Measurements from ENCODE around the gene FHAD1. TPM values are rescaled to one million over a fixed set of nuclear protein-coding genes. Genes with fewer than 3 reads are reported as not detected.

The FHAD1 gene
- total and polyA plus RNA-seq, 9 of the 15 experiments (the other 6 are each of a cell fraction or from before 2014, with no cell fraction given), result 0.32 to 2.1 (median 1.5) TPM; not detected in 1

- TF ChIP-seq NR2C2 (CRISPR knock-in tag; IDR thresholded peaks at IDR 0.05), result no peak
- TF ChIP-seq NR2C2 (tag; IDR thresholded peaks at IDR 0.05), result peak; percentile 58
- TF ChIP-seq, protein P1, sequence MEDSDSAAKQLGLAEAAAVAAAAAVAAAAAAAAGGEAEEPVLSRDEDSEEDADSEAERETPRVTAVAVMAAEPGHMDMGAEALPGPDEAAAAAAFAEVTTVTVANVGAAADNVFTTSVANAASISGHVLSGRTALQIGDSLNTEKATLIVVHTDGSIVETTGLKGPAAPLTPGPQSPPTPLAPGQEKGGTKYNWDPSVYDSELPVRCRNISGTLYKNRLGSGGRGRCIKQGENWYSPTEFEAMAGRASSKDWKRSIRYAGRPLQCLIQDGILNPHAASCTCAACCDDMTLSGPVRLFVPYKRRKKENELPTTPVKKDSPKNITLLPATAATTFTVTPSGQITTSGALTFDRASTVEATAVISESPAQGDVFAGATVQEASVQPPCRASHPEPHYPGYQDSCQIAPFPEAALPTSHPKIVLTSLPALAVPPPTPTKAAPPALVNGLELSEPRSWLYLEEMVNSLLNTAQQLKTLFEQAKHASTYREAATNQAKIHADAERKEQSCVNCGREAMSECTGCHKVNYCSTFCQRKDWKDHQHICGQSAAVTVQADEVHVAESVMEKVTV (CRISPR knock-in tag; IDR thresholded peaks at IDR 0.05), result no peak
- TF ChIP-seq ZNF146 (CRISPR knock-in tag; IDR thresholded peaks at IDR 0.05; ENCODE audit: unreplicated experiment), result no peak
- TF ChIP-seq ZNF224 (CRISPR knock-in tag; IDR thresholded peaks at IDR 0.05), result no peak
- no peak for TF ChIP-seq ZNF174 (CRISPR knock-in tag; IDR thresholded peaks at IDR 0.05)
- peak; percentile 94; the same call in 1 of the 2 replicates for TF ChIP-seq RNF2 (IDR thresholded peaks at IDR 0.05)
- TF ChIP-seq ZBTB1 (CRISPR knock-in tag; IDR thresholded peaks at IDR 0.05; ENCODE audit: borderline replicate concordance, low read depth), result no peak
- peak; percentile 31 for TF ChIP-seq CTBP1 (IDR thresholded peaks at IDR 0.05; ENCODE audit: borderline replicate concordance)
- 0 out of 4 replicates have a peak, but pooled peaks of 1 of the 2 experiments have one; percentile 56 for TF ChIP-seq TEAD1 (CRISPR knock-in tag; IDR thresholded peaks at IDR 0.05)
- TF ChIP-seq, protein P2, sequence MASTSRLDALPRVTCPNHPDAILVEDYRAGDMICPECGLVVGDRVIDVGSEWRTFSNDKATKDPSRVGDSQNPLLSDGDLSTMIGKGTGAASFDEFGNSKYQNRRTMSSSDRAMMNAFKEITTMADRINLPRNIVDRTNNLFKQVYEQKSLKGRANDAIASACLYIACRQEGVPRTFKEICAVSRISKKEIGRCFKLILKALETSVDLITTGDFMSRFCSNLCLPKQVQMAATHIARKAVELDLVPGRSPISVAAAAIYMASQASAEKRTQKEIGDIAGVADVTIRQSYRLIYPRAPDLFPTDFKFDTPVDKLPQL (IDR thresholded peaks at IDR 0.05; ENCODE audit: extremely low read depth, insufficient read length), result no peak
- TF ChIP-seq HDAC8 (tag; IDR thresholded peaks at IDR 0.05), result no peak
- TF ChIP-seq, protein P3, sequence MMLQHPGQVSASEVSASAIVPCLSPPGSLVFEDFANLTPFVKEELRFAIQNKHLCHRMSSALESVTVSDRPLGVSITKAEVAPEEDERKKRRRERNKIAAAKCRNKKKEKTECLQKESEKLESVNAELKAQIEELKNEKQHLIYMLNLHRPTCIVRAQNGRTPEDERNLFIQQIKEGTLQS (IDR thresholded peaks at IDR 0.05), result no peak
- TF ChIP-seq, protein P3 (CRISPR knock-in tag; conservative IDR thresholded peaks at IDR 0.05), result no peak
- no peak for TF ChIP-seq HMGXB4 (CRISPR knock-in tag; IDR thresholded peaks at IDR 0.05)
- TF ChIP-seq ZNF507 (tag; conservative IDR thresholded peaks at IDR 0.05), result no peak
- TF ChIP-seq BMI1 (IDR thresholded peaks at IDR 0.05; ENCODE audit: low read length), result no peak
- no peak for TF ChIP-seq SNIP1 (IDR thresholded peaks at IDR 0.05; ENCODE audit: low read depth)
- TF ChIP-seq, protein P4, sequence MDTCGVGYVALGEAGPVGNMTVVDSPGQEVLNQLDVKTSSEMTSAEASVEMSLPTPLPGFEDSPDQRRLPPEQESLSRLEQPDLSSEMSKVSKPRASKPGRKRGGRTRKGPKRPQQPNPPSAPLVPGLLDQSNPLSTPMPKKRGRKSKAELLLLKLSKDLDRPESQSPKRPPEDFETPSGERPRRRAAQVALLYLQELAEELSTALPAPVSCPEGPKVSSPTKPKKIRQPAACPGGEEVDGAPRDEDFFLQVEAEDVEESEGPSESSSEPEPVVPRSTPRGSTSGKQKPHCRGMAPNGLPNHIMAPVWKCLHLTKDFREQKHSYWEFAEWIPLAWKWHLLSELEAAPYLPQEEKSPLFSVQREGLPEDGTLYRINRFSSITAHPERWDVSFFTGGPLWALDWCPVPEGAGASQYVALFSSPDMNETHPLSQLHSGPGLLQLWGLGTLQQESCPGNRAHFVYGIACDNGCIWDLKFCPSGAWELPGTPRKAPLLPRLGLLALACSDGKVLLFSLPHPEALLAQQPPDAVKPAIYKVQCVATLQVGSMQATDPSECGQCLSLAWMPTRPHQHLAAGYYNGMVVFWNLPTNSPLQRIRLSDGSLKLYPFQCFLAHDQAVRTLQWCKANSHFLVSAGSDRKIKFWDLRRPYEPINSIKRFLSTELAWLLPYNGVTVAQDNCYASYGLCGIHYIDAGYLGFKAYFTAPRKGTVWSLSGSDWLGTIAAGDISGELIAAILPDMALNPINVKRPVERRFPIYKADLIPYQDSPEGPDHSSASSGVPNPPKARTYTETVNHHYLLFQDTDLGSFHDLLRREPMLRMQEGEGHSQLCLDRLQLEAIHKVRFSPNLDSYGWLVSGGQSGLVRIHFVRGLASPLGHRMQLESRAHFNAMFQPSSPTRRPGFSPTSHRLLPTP (IDR thresholded peaks at IDR 0.05; ENCODE audit: borderline replicate concordance, extremely low read depth, insufficient read length), result no peak
- no peak for TF ChIP-seq ELF4 (CRISPR knock-in tag; IDR thresholded peaks at IDR 0.05)
- TF ChIP-seq ZNF511 (CRISPR knock-in tag; IDR thresholded peaks at IDR 0.05), result no peak
Measured at GRCh38 chr1:15358565-15359133, 111.6 kb downstream of the FHAD1 start (continued).

Measured in K562 (cell line).